Endometrial microvascular endothelial cells (primary cell): ENCODE measurements around the gene RMI2. TPM values are rescaled to one million over a fixed set of nuclear protein-coding genes. Genes with fewer than 3 reads are reported as not detected.

Source experiments
- in situ Hi-C: cut with HindIII; loops from 2 replicates; pipeline ENCODE4 v1.10.0; 2017; ENCODE audit warnings: low sequenced_read_pairs, low pct_unique_long_range_greater_than_20kb; ENCODE audit errors: inconsistent ontology term
- total RNA-seq: library from RNA; depleted of rRNA; stranded (reverse); fragments of >200 nt; gene quantifications from one replicate; pipeline ENCODE4 v1.2.3, GENCODE V29; 2015; ENCODE audit errors: inconsistent ontology term

RMI2 gene
- total RNA-seq, 1 donor from 2014 or later, result 10.9 TPM

- in situ Hi-C loops, result no loop called here
Measured at GRCh38 chr16:11326084-11326736, 19.0 kb upstream of the RMI2 start.

- in situ Hi-C loops, result no loop called here
Measured at GRCh38 chr16:11326737-11327276, 18.5 kb upstream of the RMI2 start.

GRCh38 chr16:11327277-11328171 is 17.7 kb upstream of the RMI2 start:
- in situ Hi-C loops, result no loop called here

GRCh38 chr16:11328172-11329070 is 16.8 kb upstream of the RMI2 start:
- in situ Hi-C loops, result no loop called here

- in situ Hi-C loops, result no loop called here
Measured at GRCh38 chr16:11329071-11329491, 16.2 kb upstream of the RMI2 start.

GRCh38 chr16:11329891-11330290 is 15.4 kb upstream of the RMI2 start:
- in situ Hi-C loops, result no loop called here

GRCh38 chr16:11330526-11331237 is 14.6 kb upstream of the RMI2 start:
- in situ Hi-C loops, result no loop called here

- in situ Hi-C loops, result no loop called here
Measured at GRCh38 chr16:11331967-11332366, 13.3 kb upstream of the RMI2 start.

- in situ Hi-C loops, result no loop called here
Measured at GRCh38 chr16:11333010-11333409, 12.2 kb upstream of the RMI2 start.

GRCh38 chr16:11333702-11334101 is 11.6 kb upstream of the RMI2 start:
- in situ Hi-C loops, result no loop called here

GRCh38 chr16:11334831-11335404 is 10.3 kb upstream of the RMI2 start:
- in situ Hi-C loops, result no loop called here

GRCh38 chr16:11339075-11339474 is 6.2 kb upstream of the RMI2 start:
- in situ Hi-C loops, result no loop called here

- in situ Hi-C loops, result no loop called here
Measured at GRCh38 chr16:11340710-11341109, 4.5 kb upstream of the RMI2 start.

GRCh38 chr16:11341371-11341770 is 3.9 kb upstream of the RMI2 start:
- in situ Hi-C loops, result no loop called here

GRCh38 chr16:11342021-11342855 is 3.0 kb upstream of the RMI2 start:
- in situ Hi-C loops, result no loop called here

GRCh38 chr16:11346700-11347319 is 1.6 kb downstream of the RMI2 start:
- in situ Hi-C loops, result no loop called here

GRCh38 chr16:11347831-11348230 is 2.6 kb downstream of the RMI2 start:
- in situ Hi-C loops, result no loop called here
